Ascending aorta (tissue), 2 donors: ENCODE results near the gene MRPL30. TPM values are rescaled to one million over a fixed set of nuclear protein-coding genes. Genes with fewer than 3 reads are reported as not detected.

Source experiments
- DNase-seq, 2 donors: peaks; one replicate each; pipeline ENCODE4 v3.0.0-alpha.2; 2019; ENCODE audit warnings: low spot score in 2 of 2
- H3K27ac ChIP-seq, 2 donors: fragments of 200-600 bp; sonication (generic); one replicate each; pipeline ENCODE4 v1.5.1; 2016 to 2017; ENCODE audit warnings: mild to moderate bottlenecking in 1 of 2
- H3K27me3 ChIP-seq: fragments of 200-600 bp; sonication (generic); one replicate; pipeline ENCODE4 v1.5.1; 2017
- H3K36me3 ChIP-seq, 2 donors: fragments of 200-600 bp; sonication (generic); one replicate each; pipeline ENCODE4 v1.5.1; 2016
- H3K4me1 ChIP-seq, 2 donors: fragments of 200-600 bp; sonication (generic); one replicate each; pipeline ENCODE4 v1.5.1; 2016 to 2017; ENCODE audit warnings: mild to moderate bottlenecking in 1 of 2
- H3K4me3 ChIP-seq, 2 donors: fragments of 200-600 bp; sonication (generic); one replicate each; pipeline ENCODE4 v1.5.1; 2016 to 2017; ENCODE audit warnings: mild to moderate bottlenecking in 1 of 2
- H3K9me3 ChIP-seq, 2 donors: fragments of 200-600 bp; sonication (generic); one replicate each; pipeline ENCODE4 v1.5.1; 2016
- intact Hi-C: fragments of 100-400 bp; cut with DNase I; formaldehyde crosslinking; loops from one replicate; pipeline ENCODE4 v1.15.1; 2023
- total RNA-seq: library from RNA; depleted of rRNA; stranded (reverse); fragments of >200 nt; gene quantifications from one replicate; pipeline ENCODE4 v1.1.0, GENCODE V29; 2016
- TF ChIP-seq, protein P1 (sequence below), 3 experiments: fragments of 200-600 bp in 2 of 3; fragments of 450-650 bp in 1 of 3; sonication (generic) in 2 of 3; IDR thresholded peaks; one replicate each; pipeline ENCODE4 v1.5.1; 2016 to 2019; ENCODE audit warnings: antibody characterized with exemption in 3 of 3, mild to moderate bottlenecking in 1 of 3, moderate library complexity in 1 of 3

The MRPL30 gene
- total RNA-seq, 1 donor from 2014 or later = 32.6 TPM

- no peak overlapping the region for H3K27ac ChIP-seq
- H3K4me1 ChIP-seq = no peaks in the 10 kb centered on the region
- DNase-seq = no peak
- H3K36me3 ChIP-seq = no peaks in the 10 kb centered on the region
- H3K27me3 ChIP-seq = no peaks in the 10 kb centered on the region
- H3K9me3 ChIP-seq = no peaks in the 10 kb centered on the region
- TF ChIP-seq, protein P1, sequence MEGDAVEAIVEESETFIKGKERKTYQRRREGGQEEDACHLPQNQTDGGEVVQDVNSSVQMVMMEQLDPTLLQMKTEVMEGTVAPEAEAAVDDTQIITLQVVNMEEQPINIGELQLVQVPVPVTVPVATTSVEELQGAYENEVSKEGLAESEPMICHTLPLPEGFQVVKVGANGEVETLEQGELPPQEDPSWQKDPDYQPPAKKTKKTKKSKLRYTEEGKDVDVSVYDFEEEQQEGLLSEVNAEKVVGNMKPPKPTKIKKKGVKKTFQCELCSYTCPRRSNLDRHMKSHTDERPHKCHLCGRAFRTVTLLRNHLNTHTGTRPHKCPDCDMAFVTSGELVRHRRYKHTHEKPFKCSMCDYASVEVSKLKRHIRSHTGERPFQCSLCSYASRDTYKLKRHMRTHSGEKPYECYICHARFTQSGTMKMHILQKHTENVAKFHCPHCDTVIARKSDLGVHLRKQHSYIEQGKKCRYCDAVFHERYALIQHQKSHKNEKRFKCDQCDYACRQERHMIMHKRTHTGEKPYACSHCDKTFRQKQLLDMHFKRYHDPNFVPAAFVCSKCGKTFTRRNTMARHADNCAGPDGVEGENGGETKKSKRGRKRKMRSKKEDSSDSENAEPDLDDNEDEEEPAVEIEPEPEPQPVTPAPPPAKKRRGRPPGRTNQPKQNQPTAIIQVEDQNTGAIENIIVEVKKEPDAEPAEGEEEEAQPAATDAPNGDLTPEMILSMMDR (IDR thresholded peaks at IDR 0.05) = no peak
- H3K4me3 ChIP-seq = no peak overlapping the region
- intact Hi-C loops = no loop called here
These were observed 59.4 kb downstream of the MRPL30 start for GRCh38 chr2:99240431-99240830.

GRCh38 chr2:99242151-99242550 is 61.2 kb downstream of the MRPL30 start:
- Histone ChIP-seq H3K27ac (no peak overlapping the region), H3K27me3 (no peaks in the 10 kb centered on the region), H3K36me3 (no peaks in the 10 kb centered on the region), H3K9me3 (no peaks in the 10 kb centered on the region), H3K4me3 (no peak overlapping the region), H3K4me1 (no peaks in the 10 kb centered on the region)
- no peak for DNase-seq
- TF ChIP-seq, protein P1 (IDR thresholded peaks at IDR 0.05) = no peak
- intact Hi-C loops = no loop called here

Other genes with a start within 250 kb of the MRPL30 start
- gene CRACDL, start 245.0 kb upstream of the MRPL30 start, total RNA-seq = 51.9 TPM
- gene C2orf15, start 39.5 kb upstream of the MRPL30 start, total RNA-seq = 0.32 TPM
- not detected for gene TSGA10, start 26.2 kb upstream of the MRPL30 start, total RNA-seq
- not detected for gene LIPT1, start 26.2 kb upstream of the MRPL30 start, total RNA-seq
- 13.3 TPM for gene MITD1, start 126 bp upstream of the MRPL30 start, total RNA-seq
- gene LYG2, start 74.5 kb downstream of the MRPL30 start, total RNA-seq = not detected
- gene LYG1, start 120.0 kb downstream of the MRPL30 start, total RNA-seq = not detected
- gene TXNDC9, start 155.1 kb downstream of the MRPL30 start, total RNA-seq = 34.3 TPM
- 38.2 TPM for gene EIF5B, start 156.2 kb downstream of the MRPL30 start, total RNA-seq